ENCODE data around the gene PLIN3. TPM values are rescaled to one million over a fixed set of nuclear protein-coding genes. Genes with fewer than 3 reads are reported as not detected.

PLIN3 gene
- total and polyA plus RNA-seq, 2 of the 4 experiments (the other 2 are of a cell fraction), result 147 to 246 TPM

- Histone ChIP-seq H2AFZ (replicated peaks; ENCODE audit: low read length, poor library complexity) (no peak overlapping the region), H2AK9ac (replicated peaks; ENCODE audit: low read depth, low read length, poor library complexity) (no peak overlapping the region), H3K4me2 (ENCODE audit: low read depth, low read length) (no peak overlapping the region), H3K27me3 (ENCODE audit: control insufficient read depth, insufficient read depth, low read length) (no peaks in the 10 kb centered on the region), H3K56ac (ENCODE audit: extremely low read depth, insufficient read depth, low read length) (no peak overlapping the region), H3K4me1 (ENCODE audit: control insufficient read depth, insufficient read depth, low read length) (no peaks in the 10 kb centered on the region), H2AK5ac (ENCODE audit: low read depth, low read length) (no peak overlapping the region), H3K9me3 (ENCODE audit: control insufficient read depth, insufficient read depth, low read length) (no peaks in the 10 kb centered on the region), H4K5ac (ENCODE audit: low read depth, low read length) (no peak overlapping the region), H4K20me1 (ENCODE audit: insufficient read depth, low read length) (peaks cover 20% of the 10 kb centered on the region), H2BK5ac (ENCODE audit: low read depth, low read length, poor library complexity, severe bottlenecking) (no peak overlapping the region), H4K8ac (ENCODE audit: low read depth in 2 of 2, low read length in 2 of 2) (no peak overlapping the region), H3K9me1 (ENCODE audit: insufficient read depth, low read length) (no peaks in the 10 kb centered on the region), H2BK20ac (ENCODE audit: low read depth, low read length) (no peak overlapping the region), H2BK120ac (ENCODE audit: low read depth, low read length) (no peak overlapping the region), H3K4ac (ENCODE audit: low read depth, low read length) (no peak overlapping the region), H3K18ac (ENCODE audit: low read depth, low read length) (no peak overlapping the region), H2BK15ac (ENCODE audit: low read depth, low read length) (no peak overlapping the region), H4K91ac (ENCODE audit: insufficient read depth, low read depth, low read length) (no peak overlapping the region), H3K79me1 (ENCODE audit: low read depth in 1 of 2, low read length in 2 of 2) (peaks cover 15 to 47% of the 10 kb centered on the region in 2 experiments), H3K14ac (replicated peaks; ENCODE audit: low read depth, low read length) (no peak overlapping the region), H3K4me3 (ENCODE audit: insufficient read depth, low read depth, low read length) (no peak overlapping the region), H3K9ac (ENCODE audit: low read depth, low read length) (no peak overlapping the region), H3K27ac (ENCODE audit: insufficient read depth, low read length) (no peak overlapping the region), H3K23ac (ENCODE audit: low read depth, low read length) (no peak overlapping the region), H3K36me3 (ENCODE audit: control insufficient read depth, insufficient read depth, low read length) (peaks cover 27% of the 10 kb centered on the region)
- ATAC-seq (ENCODE audit: low read depth), result no peak
- CTCF ChIA-PET, result no interaction called here
- in situ Hi-C loops (cut with MboI; ENCODE audit: low sequenced_read_pairs), result no loop called here
- 83% methylated on average over 1 of the region's 4 CpGs; no CpG with 5 or more reads in 1 of the 2 experiments for WGBS, 2 experiments (ENCODE audit: extremely low coverage in 2 of 2, insufficient read length in 1 of 2)
- BruUV-seq (replicated peaks), result no TSS peak
- TF ChIP-seq SMC3 (IDR thresholded peaks at IDR 0.05; ENCODE audit: low read depth, low read length) (no peak), RAD21 (IDR thresholded peaks at IDR 0.05; ENCODE audit: low read length) (no peak), ELK1 (IDR thresholded peaks at IDR 0.05; ENCODE audit: borderline replicate concordance, low read depth, low read length) (no peak), POLR2A (IDR thresholded peaks at IDR 0.05; ENCODE audit: low read depth, low read length) (no peak), RFX5 (IDR thresholded peaks at IDR 0.05; ENCODE audit: low read depth, low read length) (no peak), BHLHE40 (IDR thresholded peaks at IDR 0.05; ENCODE audit: low read depth, low read length) (no peak), CTCF (conservative IDR thresholded peaks at IDR 0.05; ENCODE audit: low read depth, low read length) (no peak), FOS (IDR thresholded peaks at IDR 0.05; ENCODE audit: low read depth, low read length) (no peak), MAFK (IDR thresholded peaks at IDR 0.05; ENCODE audit: low read depth, low read length) (no peak), NFE2L2 (IDR thresholded peaks at IDR 0.05; ENCODE audit: low read depth, low read length) (no peak), USF2 (IDR thresholded peaks at IDR 0.05; ENCODE audit: low read depth, low read length) (no peak), CHD1 (IDR thresholded peaks at IDR 0.05; ENCODE audit: low read depth, low read length) (no peak), CEBPB (IDR thresholded peaks at IDR 0.05; ENCODE audit: low read depth, low read length) (no peak), RCOR1 (IDR thresholded peaks at IDR 0.05; ENCODE audit: insufficient replicate concordance, low read length) (no peak)
- DNase-seq, result no peak
- POLR2A ChIA-PET (ENCODE audit: unreplicated experiment), result no interaction called here
- intact Hi-C loops (cut with micrococcal nuclease), result no loop called here
- dilution Hi-C loops (cut with HindIII; ENCODE audit: low sequenced_read_pairs, unreplicated experiment), result no loop called here
Measured at GRCh38 chr19:4821265-4821664, 46.2 kb downstream of the PLIN3 start.

Measured in IMR-90 (cell line).